Motor neuron (in vitro differentiated cells): ENCODE data around the gene NCAM1. TPM values are rescaled to one million over a fixed set of nuclear protein-coding genes. Genes with fewer than 3 reads are reported as not detected.

Source experiments
- ATAC-seq, 8 experiments: fragments of 200-7000 bp; cut with Tn5 transposase; replicated peaks in 6 of 8; 2 replicates each; pipeline ENCODE4 v1.8.0; 2021; ENCODE audit warnings: mild to moderate bottlenecking in 8 of 8, moderate library complexity in 8 of 8
- H3K27ac ChIP-seq, 2 donors: fragments of 250-450 bp; sonication (Bioruptor Pico); 2 replicates each; pipeline ENCODE4 v1.9.0; 2021; ENCODE audit warnings: antibody characterized with exemption in 2 of 2, mild to moderate bottlenecking in 2 of 2, moderate library complexity in 1 of 2
- H3K4me1 ChIP-seq, 2 donors: fragments of 250-450 bp; sonication (Bioruptor Pico); replicated peaks in 1 of 2; 2 replicates each; pipeline ENCODE4 v1.6.1; 2021; ENCODE audit warnings: antibody characterized with exemption in 2 of 2, mild to moderate bottlenecking in 2 of 2, moderate library complexity in 1 of 2
- H3K4me3 ChIP-seq, 5 donors: fragments of 250-450 bp; sonication (Bioruptor Pico); 2 replicates each; pipeline ENCODE4 v1.9.0; 2021; ENCODE audit warnings: antibody characterized with exemption in 5 of 5, mild to moderate bottlenecking in 5 of 5, moderate library complexity in 4 of 5
- WGBS, 10 experiments: fragments of 450-650 bp; shearing (Covaris generic); methylation state at CpG; one replicate each; pipeline ENCODE4 v1.0.0; 2022; 5-methylcytosine and 5-hydroxymethylcytosine counted together
- in situ Hi-C, 9 experiments: fragments of 400-800 bp; cut with MboI; loops; one replicate each; pipeline ENCODE4 v1.15.0; 2021; ENCODE audit warnings: low sequenced_read_pairs in 9 of 9, low pct_unique_long_range_greater_than_20kb in 2 of 9; ENCODE audit not compliant: unreplicated experiment in 9 of 9
- total RNA-seq, 8 experiments: library from RNA; unstranded; fragments of 300-600 nt; gene quantifications; 2 replicates each; pipeline versions ENCODE4 v1.2.3 to v1.2.4, GENCODE V29; 2022

Gene NCAM1
- total RNA-seq, 8 experiments from 2014 or later, result 33.9 to 382 (median 290) TPM

GRCh38 chr11:113193016-113193415, 231.8 kb downstream of the NCAM1 start:
- H3K27ac ChIP-seq, result no peak overlapping the region
- WGBS, 10 experiments, result 39 to 100% (median 93%) methylated on average over 1 to 7 of the region's 7 CpGs; no CpG with 5 or more reads in 3 of the 10 experiments
- ATAC-seq, result no peak
- peaks cover 40 to 49% of the 10 kb centered on the region in 2 donors for H3K4me1 ChIP-seq
- no peak overlapping the region for H3K4me3 ChIP-seq
- in situ Hi-C loops, result no loop called here

- peak in 2 of 8 experiments; percentile 8 to 19 for ATAC-seq
- in situ Hi-C loops, result no loop called here
- Histone ChIP-seq H3K4me1 (peaks cover 39 to 46% of the 10 kb centered on the region in 2 donors), H3K4me3 (no peak overlapping the region), H3K27ac (no peak overlapping the region)
- WGBS, 10 experiments, result 29 to 100% (median 93%) methylated on average over 1 to 5 of the region's 5 CpGs; no CpG with 5 or more reads in 2 of the 10 experiments
Observed at GRCh38 chr11:113193946-113194345, 232.7 kb downstream of the NCAM1 start.

- H3K27ac ChIP-seq, result no peak overlapping the region
- ATAC-seq, result no peak
- 74 to 100% (median 100%) methylated on average over 1 to 3 of the region's 3 CpGs; no CpG with 5 or more reads in 4 of the 10 experiments for WGBS, 10 experiments
- in situ Hi-C loops, result no loop called here
- H3K4me3 ChIP-seq, result no peak overlapping the region
- peaks cover 40 to 52% of the 10 kb centered on the region in 2 donors for H3K4me1 ChIP-seq
Observed at GRCh38 chr11:113195728-113196127, 234.5 kb downstream of the NCAM1 start.

- Histone ChIP-seq H3K4me3 (no peak overlapping the region), H3K27ac (no peak overlapping the region), H3K4me1 (peaks cover 37 to 58% of the 10 kb centered on the region in 2 donors)
- ATAC-seq, result peak in 2 of 8 experiments; percentile 31 to 76
- in situ Hi-C loops, result no loop called here
- WGBS, 10 experiments, result 3 to 80% (median 60%) methylated on average over 1 to 3 of the region's 3 CpGs; no CpG with 5 or more reads in 1 of the 10 experiments
Observed at GRCh38 chr11:113197446-113197845, 236.2 kb downstream of the NCAM1 start.

GRCh38 chr11:113198972-113199661, 237.9 kb downstream of the NCAM1 start:
- 47 to 93% (median 81%) methylated on average over 1 to 7 of the region's 10 CpGs; no CpG with 5 or more reads in 1 of the 10 experiments for WGBS, 10 experiments
- Histone ChIP-seq H3K27ac (no peak overlapping the region), H3K4me3 (no peak overlapping the region), H3K4me1 (peaks cover 27 to 58% of the 10 kb centered on the region in 2 donors)
- in situ Hi-C loops, result no loop called here
- peak in 1 of 8 experiments; percentile 53 for ATAC-seq

GRCh38 chr11:113199866-113200265, 238.6 kb downstream of the NCAM1 start:
- 14 to 92% (median 75%) methylated on average over 1 to 4 of the region's 5 CpGs; no CpG with 5 or more reads in 1 of the 10 experiments for WGBS, 10 experiments
- ATAC-seq, result no peak
- in situ Hi-C loops, result no loop called here
- peak overlapping the region in 1 of 2 donors; percentile 65 for H3K27ac ChIP-seq
- no peak overlapping the region for H3K4me3 ChIP-seq
- H3K4me1 ChIP-seq, result peaks cover 28 to 58% of the 10 kb centered on the region in 2 donors

GRCh38 chr11:113201054-113201818, 240.0 kb downstream of the NCAM1 start:
- peaks cover 29 to 61% of the 10 kb centered on the region in 2 donors for H3K4me1 ChIP-seq
- in situ Hi-C loops, result no loop called here
- WGBS, 10 experiments, result 40 to 100% (median 73%) methylated on average over 1 to 12 of the region's 12 CpGs; no CpG with 5 or more reads in 1 of the 10 experiments
- peak in 5 of 8 experiments; percentile 90 to 94 (median 90) for ATAC-seq
- no peak overlapping the region for H3K4me3 ChIP-seq
- H3K27ac ChIP-seq, result peak overlapping the region; percentile 47 to 65

- peaks cover 29 to 61% of the 10 kb centered on the region in 2 donors for H3K4me1 ChIP-seq
- WGBS, 10 experiments, result 71 to 100% (median 100%) methylated on average over 1 of the region's 1 CpG; no CpG with 5 or more reads in 6 of the 10 experiments
- in situ Hi-C loops, result no loop called here
- H3K4me3 ChIP-seq, result no peak overlapping the region
- ATAC-seq, result peak in 3 of 8 experiments; percentile 27 to 55 (median 28)
- H3K27ac ChIP-seq, result no peak overlapping the region
Observed at GRCh38 chr11:113202431-113202830, 241.2 kb downstream of the NCAM1 start.

GRCh38 chr11:113203141-113203753, 242.0 kb downstream of the NCAM1 start:
- Histone ChIP-seq H3K27ac (peak overlapping the region; percentile 38 to 57), H3K4me3 (no peak overlapping the region), H3K4me1 (peaks cover 29 to 61% of the 10 kb centered on the region in 2 donors)
- ATAC-seq, result peak; percentile 40 to 92 (median 74)
- in situ Hi-C loops, result no loop called here
- WGBS, 10 experiments, result 0 to 100% (median 80%) methylated on average over 1 to 8 of the region's 17 CpGs; no CpG with 5 or more reads in 1 of the 10 experiments

- ATAC-seq, result no peak
- 83 to 100% (median 96%) methylated on average over 3 to 10 of the region's 10 CpGs; no CpG with 5 or more reads in 5 of the 10 experiments for WGBS, 10 experiments
- H3K4me1 ChIP-seq, result peaks cover 29 to 58% of the 10 kb centered on the region in 2 donors
- in situ Hi-C loops, result no loop called here
- no peak overlapping the region for H3K4me3 ChIP-seq
- H3K27ac ChIP-seq, result peak overlapping the region in 1 of 2 donors; percentile 8
Observed at GRCh38 chr11:113204280-113204679, 243.1 kb downstream of the NCAM1 start.

GRCh38 chr11:113213549-113213948, 252.3 kb downstream of the NCAM1 start:
- ATAC-seq, result no peak
- WGBS, 10 experiments, result 40 to 100% (median 96%) methylated on average over 1 to 2 of the region's 2 CpGs; no CpG with 5 or more reads in 2 of the 10 experiments
- in situ Hi-C loops, result no loop called here

GRCh38 chr11:113222241-113222640, 261.0 kb downstream of the NCAM1 start:
- Histone ChIP-seq H3K4me1 (no peaks in the 10 kb centered on the region), H3K4me3 (no peak overlapping the region), H3K27ac (no peak overlapping the region)
- no peak for ATAC-seq
- WGBS, 10 experiments, result 0 to 100% (median 74%) methylated on average over 1 to 2 of the region's 2 CpGs; no CpG with 5 or more reads in 2 of the 10 experiments
- in situ Hi-C loops, result no loop called here

More at GRCh38 chr11:113213549-113213948, 252.3 kb downstream of the NCAM1 start:
- no peak overlapping the region for H3K27ac ChIP-seq
- H3K4me3 ChIP-seq, result no peak overlapping the region
- H3K4me1 ChIP-seq, result peaks cover 0 to 7% of the 10 kb centered on the region in 2 donors
